MCF 10A (cell line): ENCODE results near the gene CDNF. TPM values are rescaled to one million over a fixed set of nuclear protein-coding genes. Genes with fewer than 3 reads are reported as not detected.

Experiments
- Bru-seq: library from RNA; stranded (reverse); fragments of 400-500 nt; gene quantifications from one replicate; lab custom pipeline; 2021; lab: Mats Ljungman, UMichigan
- BruChase-seq, 2 experiments: library from RNA; stranded (reverse); fragments of 400-500 nt; gene quantifications; one replicate each; lab custom pipeline; 2021; lab: Mats Ljungman, UMichigan
- BruUV-seq: library from RNA; stranded (reverse); fragments of 400-500 nt; replicated peaks from 2 replicates; lab custom pipeline; 2021; lab: Mats Ljungman, UMichigan
- CTCF ChIA-PET: fragments of 300-600 bp; sonication (Branson Sonifier 250); formaldehyde crosslinking; extraction: SDS; loops from one replicate; lab custom pipeline; 2021; ENCODE audit warnings: antibody characterized with exemption, inconsistent platforms; lab: Yijun Ruan, JAX
- POLR2A ChIA-PET: fragments of 300-600, 350-650 bp; sonication (Branson Sonifier 250); formaldehyde crosslinking; extraction: SDS; loops from one replicate; lab custom pipeline; 2020; ENCODE audit warnings: antibody characterized with exemption, inconsistent platforms; lab: Yijun Ruan, JAX
- DNase-seq: peaks from one replicate; pipeline ENCODE4 v3.0.0-alpha.2; 2018; ENCODE audit not compliant: unreplicated experiment
- H3K27ac Mint-ChIP-seq: one replicate; pipeline ENCODE4 v1.8.0; 2022; ENCODE audit warnings: mild to moderate bottlenecking, low read depth, mixed read lengths; ENCODE audit not compliant: unreplicated experiment
- H3K27me3 Mint-ChIP-seq: one replicate; pipeline ENCODE4 v1.8.0; 2022; ENCODE audit warnings: mixed read lengths; ENCODE audit not compliant: insufficient read depth, unreplicated experiment
- H3K36me3 Mint-ChIP-seq: one replicate; pipeline ENCODE4 v1.8.0; 2022; ENCODE audit warnings: mild to moderate bottlenecking, moderate library complexity, mixed read lengths; ENCODE audit not compliant: insufficient read depth, unreplicated experiment
- H3K4me1 Mint-ChIP-seq: one replicate; pipeline ENCODE4 v1.8.0; 2022; ENCODE audit warnings: mixed read lengths; ENCODE audit not compliant: insufficient read depth, unreplicated experiment
- H3K4me3 Mint-ChIP-seq: one replicate; pipeline ENCODE4 v1.8.0; 2022; ENCODE audit warnings: mild to moderate bottlenecking, moderate library complexity, mixed read lengths; ENCODE audit not compliant: unreplicated experiment
- H3K9me3 Mint-ChIP-seq: one replicate; pipeline ENCODE4 v1.8.0; 2022; ENCODE audit warnings: mixed read lengths; ENCODE audit not compliant: unreplicated experiment
- CTCF ChIP-seq: fragments of 200-600 bp; IDR thresholded peaks from one replicate; pipeline ENCODE4 v1.8.0; 2022; ENCODE audit warnings: antibody characterized with exemption, mild to moderate bottlenecking; ENCODE audit not compliant: unreplicated experiment
- intact Hi-C: fragments of 100-400 bp; cut with micrococcal nuclease; formaldehyde crosslinking; loops from 2 replicates; pipeline ENCODE4 v1.14.1; 2022
- long read RNA-seq: library from polyadenylated mRNA; stranded (forward); transcript quantifications from one replicate; pipeline ENCODE4 v2.0.0, GENCODE V29; 2022
- total RNA-seq: library from RNA; stranded (reverse); gene quantifications from 2 replicates; pipeline ENCODE4 v1.2.3, GENCODE V29; 2022

CDNF gene
- total RNA-seq: 1.9 and 2.9 TPM in 2 replicates
- Bru-seq, nascent RNA: percentile 51 among the genes with signal in this experiment
- percentile 50 among the genes with signal in this experiment for BruChase-seq, experiment 1, labeled RNA remaining after a 6-hour chase
- BruChase-seq, experiment 2, labeled RNA remaining after a 2-hour chase: percentile 48 among the genes with signal in this experiment
- long read RNA-seq, partial matches to known transcripts: 0 of 1 reads
- long read RNA-seq, other reads (novel, unspliced or antisense): 1 of 1 reads

- H3K27ac Mint-ChIP-seq: peak within 1 kb of the TSS; percentile 91
- no TSS peak for BruUV-seq
- H3K4me3 Mint-ChIP-seq: peak within 1 kb of the TSS; percentile 76
- TF ChIP-seq CTCF: no peak
- no peaks in the 10 kb centered on the region for H3K9me3 Mint-ChIP-seq
- H3K27me3 Mint-ChIP-seq: no peaks in the 10 kb centered on the region
- peak; percentile 99 for DNase-seq
- H3K4me1 Mint-ChIP-seq: no peaks in the 10 kb centered on the region
- POLR2A ChIA-PET: interaction anchor here (0.7 to 4.3 kb wide), 32 partner anchors 8 to 470 kb away, joined by 3 to 90 read pairs (median 4); partner anchors contain the start of genes DCLRE1C, MEIG1 and SUV39H2
- CTCF ChIA-PET: interaction anchor here (0.6 to 3.6 kb wide), 10 partner anchors 9 to 341 kb away, joined by 3 to 30 read pairs (median 4); no protein-coding TSS in a partner anchor
- intact Hi-C loops: loop anchor here (1.0 to 10.0 kb wide), 6 partner anchors 40 to 537 kb away; partner anchors contain the start of genes DCLRE1C, FAM171A1, RPP38 and SUV39H2
- H3K36me3 Mint-ChIP-seq: peaks cover 28% of the 10 kb centered on the region
These were observed at the start of gene CDNF, which contains the start of the genes HSPA14 and MSANTD7 for GRCh38 chr10:14837757-14838581. Gene CDNF, minus strand, starts transcription at chr10:14838037. Its CDS starts 91 bp downstream, at chr10:14837946. Gene HSPA14, plus strand, starts transcription at chr10:14838306. Its CDS starts 97 bp downstream, at chr10:14838403. Gene MSANTD7, plus strand, starts transcription at chr10:14838306. Its CDS starts 3,979 bp downstream, at chr10:14842285.

GRCh38 chr10:14884082-14884481 lies 46.2 kb upstream of the CDNF start:
- no peaks in the 10 kb centered on the region for H3K9me3 Mint-ChIP-seq
- DNase-seq: no peak
- H3K27me3 Mint-ChIP-seq: no peaks in the 10 kb centered on the region
- H3K4me3 Mint-ChIP-seq: no peak overlapping the region
- intact Hi-C loops: no loop called here
- TF ChIP-seq CTCF: no peak
- peaks cover 5% of the 10 kb centered on the region for H3K36me3 Mint-ChIP-seq
- POLR2A ChIA-PET: no interaction called here
- CTCF ChIA-PET: interaction anchor here (0.7 to 3.3 kb wide), 2 partner anchors 21 to 74 kb away, joined by 3 to 18 read pairs; no protein-coding TSS in a partner anchor
- BruUV-seq: no TSS peak
- no peak overlapping the region for H3K27ac Mint-ChIP-seq
- H3K4me1 Mint-ChIP-seq: peaks cover 14% of the 10 kb centered on the region

GRCh38 chr10:14880229-14880628 lies 42.4 kb upstream of the CDNF start:
- no TSS peak for BruUV-seq
- DNase-seq: peak; percentile 16
- Mint-ChIP-seq H3K36me3 (peaks cover 12% of the 10 kb centered on the region), H3K27ac (peak overlapping the region; percentile 82), H3K9me3 (no peaks in the 10 kb centered on the region), H3K4me3 (peak overlapping the region; percentile 79), H3K27me3 (no peaks in the 10 kb centered on the region), H3K4me1 (peaks cover 27% of the 10 kb centered on the region)
- CTCF ChIA-PET: interaction anchor here (1.9 to 2.0 kb wide), 2 partner anchors 9 to 226 kb away, joined by 4 to 5 read pairs; no protein-coding TSS in a partner anchor
- POLR2A ChIA-PET: interaction anchor here (0.9 to 7.3 kb wide), 9 partner anchors 9 to 231 kb away, joined by 3 to 90 read pairs (median 17); partner anchors contain the start of genes CDNF, DCLRE1C, HSPA14 and MEIG1
- intact Hi-C loops: no loop called here
- no peak for TF ChIP-seq CTCF
